H1 (cell line): ENCODE data around the gene MUC5B. TPM values are rescaled to one million over a fixed set of nuclear protein-coding genes. Genes with fewer than 3 reads are reported as not detected.

Experiments used
- CTCF ChIA-PET: fragments of 300-600 bp; sonication (Branson Sonifier 250); formaldehyde crosslinking; loops from one replicate; lab custom pipeline; 2021; ENCODE audit not compliant: partially characterized antibody; lab: Charles Lee
- POLR2A ChIA-PET: fragments of 300-600 bp; sonication (Branson Sonifier 250); formaldehyde crosslinking; loops from one replicate; lab custom pipeline; 2021; ENCODE audit warnings: inconsistent platforms; ENCODE audit not compliant: partially characterized antibody; lab: Charles Lee
- DNase-seq, 2 experiments: peaks; one replicate each; pipeline versions ENCODE4 v3.0.0 to v3.0.0-alpha.2; 2010 to 2022; ENCODE audit warnings: low spot score in 2 of 2, low read depth in 1 of 2, mixed read lengths in 1 of 2
- FAIRE-seq: peaks from 2 replicates; lab custom pipeline; 2011; peaks lifted over from hg19 to GRCh38; lab: Jason Lieb, UNC
- H2AFZ ChIP-seq: 2 replicates; pipeline ENCODE4 v1.8.1; 2012; ENCODE audit warnings: low read length, inconsistent platforms
- H2AK5ac ChIP-seq: 2 replicates; pipeline ENCODE4 v1.6.1; 2013; ENCODE audit warnings: low read depth, low read length
- H2BK120ac ChIP-seq: replicated peaks from 2 replicates; pipeline ENCODE3; 2013; ENCODE audit warnings: low read depth, low read length, inconsistent platforms
- H2BK12ac ChIP-seq: 2 replicates; pipeline ENCODE4 v1.6.1; 2013; ENCODE audit warnings: low read depth, low read length
- H2BK15ac ChIP-seq: 2 replicates; pipeline ENCODE4 v1.6.1; 2013; ENCODE audit warnings: low read length
- H2BK20ac ChIP-seq: 2 replicates; pipeline ENCODE4 v1.6.1; 2013; ENCODE audit warnings: low read length
- H2BK5ac ChIP-seq: 2 replicates; pipeline ENCODE4 v1.6.1; 2013; ENCODE audit warnings: low read depth, low read length
- H3K14ac ChIP-seq: 2 replicates; pipeline ENCODE4 v1.6.1; 2013; ENCODE audit warnings: inconsistent platforms; ENCODE audit not compliant: insufficient read length
- H3K18ac ChIP-seq: 2 replicates; pipeline ENCODE4 v1.6.1; 2013; ENCODE audit warnings: low read length; ENCODE audit errors: extremely low read depth
- H3K23ac ChIP-seq: 2 replicates; pipeline ENCODE4 v1.6.1; 2013; ENCODE audit warnings: inconsistent platforms; ENCODE audit not compliant: insufficient read length
- H3K23me2 ChIP-seq: 2 replicates; pipeline ENCODE4 v1.6.1; 2013; ENCODE audit warnings: low read depth, low read length
- H3K27ac ChIP-seq: 2 replicates; pipeline ENCODE4 v1.6.1; 2011; ENCODE audit warnings: low read depth, low read length, inconsistent platforms
- H3K27me3 ChIP-seq, 4 experiments: replicated peaks in 1 of 4; 1 replicate in 1 of 4; 2 replicates in 3 of 4; pipeline versions ENCODE4 v1.6.1 to v1.8.1; 2011 to 2013; ENCODE audit warnings: low read length in 3 of 4, mild to moderate bottlenecking in 3 of 4, inconsistent platforms in 2 of 4, mixed read lengths in 2 of 4, moderate library complexity in 1 of 4; ENCODE audit not compliant: control insufficient read depth in 3 of 4, insufficient read depth in 3 of 4; ENCODE audit errors: extremely low read depth in 1 of 4
- H3K36me3 ChIP-seq, 4 experiments: 2 replicates each; pipeline versions ENCODE4 v1.6.1 to v1.8.1; 2011 to 2013; ENCODE audit warnings: mild to moderate bottlenecking in 4 of 4, low read length in 3 of 4, moderate library complexity in 2 of 4, control low read depth in 1 of 4, inconsistent platforms in 1 of 4; ENCODE audit not compliant: insufficient read depth in 4 of 4, control insufficient read depth in 2 of 4
- H3K4ac ChIP-seq: replicated peaks from 2 replicates; pipeline ENCODE3; 2013; ENCODE audit warnings: low read length, low read depth, mixed read lengths, inconsistent platforms; ENCODE audit not compliant: insufficient read length
- H3K4me1 ChIP-seq, 4 experiments: replicated peaks in 1 of 4; 1 replicate in 1 of 4; 2 replicates in 3 of 4; pipeline versions ENCODE4 v1.6.1 to v1.8.1; 2011 to 2013; ENCODE audit warnings: low read length in 3 of 4, inconsistent platforms in 2 of 4, mixed read lengths in 1 of 4; ENCODE audit not compliant: insufficient read depth in 4 of 4, control insufficient read depth in 3 of 4
- H3K4me2 ChIP-seq, 2 experiments: 2 replicates each; pipeline versions ENCODE4 v1.6.1 to v1.8.1; 2011 to 2013; ENCODE audit warnings: low read depth in 2 of 2, low read length in 2 of 2, control low read depth in 1 of 2, inconsistent platforms in 1 of 2, mild to moderate bottlenecking in 1 of 2; ENCODE audit not compliant: insufficient read depth in 1 of 2
- H3K4me3 ChIP-seq, 4 experiments: fragments of 200-600, 300-600 bp in 1 of 4; sonication (generic), shearing (Covaris generic), sonication (Bioruptor Twin) in 1 of 4; 2 replicates each; pipeline versions ENCODE4 v1.5.1 to v1.8.1; 2011 to 2016; ENCODE audit warnings: low read length in 4 of 4, low read depth in 3 of 4, control low read depth in 2 of 4, inconsistent platforms in 2 of 4, mild to moderate bottlenecking in 2 of 4, mixed read lengths in 1 of 4, moderate library complexity in 1 of 4; ENCODE audit not compliant: insufficient read depth in 2 of 4; ENCODE audit errors: extremely low read depth in 1 of 4
- H3K56ac ChIP-seq: replicated peaks from 2 replicates; pipeline ENCODE3; 2013; ENCODE audit warnings: low read depth, mild to moderate bottlenecking, mixed read lengths, low read length, inconsistent platforms; ENCODE audit not compliant: insufficient read length
- H3K79me1 ChIP-seq: 2 replicates; pipeline ENCODE4 v1.6.1; 2013; ENCODE audit warnings: low read depth, low read length, control low read depth
- H3K79me2 ChIP-seq, 2 experiments: 2 replicates each; pipeline versions ENCODE4 v1.6.1 to v1.8.1; 2012 to 2013; ENCODE audit warnings: low read length in 2 of 2, mild to moderate bottlenecking in 2 of 2, inconsistent platforms in 1 of 2; ENCODE audit not compliant: insufficient read depth in 2 of 2, control insufficient read depth in 1 of 2
- H3K9ac ChIP-seq, 4 experiments: replicated peaks in 1 of 4; 1 replicate in 1 of 4; 2 replicates in 3 of 4; pipeline versions ENCODE4 v1.6.1 to v1.8.1; 2011 to 2013; ENCODE audit warnings: low read depth in 3 of 4, low read length in 3 of 4, control low read depth in 2 of 4, mild to moderate bottlenecking in 2 of 4, moderate library complexity in 2 of 4, inconsistent platforms in 1 of 4; ENCODE audit errors: extremely low read depth in 1 of 4
- H3K9me3 ChIP-seq, 2 experiments: 2 replicates each; pipeline versions ENCODE4 v1.6.1 to v1.8.1; 2012 to 2013; ENCODE audit warnings: mild to moderate bottlenecking in 2 of 2, moderate library complexity in 2 of 2, control low read depth in 1 of 2, inconsistent platforms in 1 of 2, low read depth in 1 of 2, low read length in 1 of 2, mixed read lengths in 1 of 2; ENCODE audit not compliant: insufficient read depth in 2 of 2
- H4K20me1 ChIP-seq, 2 experiments: replicated peaks in 1 of 2; 2 replicates each; pipeline versions ENCODE3 to v1.8.1; 2011 to 2013; ENCODE audit warnings: inconsistent platforms in 2 of 2, low read length in 2 of 2, mild to moderate bottlenecking in 1 of 2; ENCODE audit not compliant: insufficient read depth in 2 of 2, control insufficient read depth in 1 of 2
- H4K5ac ChIP-seq: 2 replicates; pipeline ENCODE4 v1.6.1; 2013; ENCODE audit warnings: low read length, low read depth, mixed read lengths, inconsistent platforms; ENCODE audit not compliant: insufficient read length
- H4K8ac ChIP-seq: 2 replicates; pipeline ENCODE4 v1.8.0; 2013; ENCODE audit warnings: mild to moderate bottlenecking, moderate library complexity, low read length, inconsistent platforms; ENCODE audit not compliant: insufficient read depth; ENCODE audit errors: extremely low read depth
- H4K91ac ChIP-seq: replicated peaks from 2 replicates; pipeline ENCODE3; 2013; ENCODE audit warnings: low read length, mixed read lengths, inconsistent platforms; ENCODE audit not compliant: insufficient read length
- CTCF ChIP-seq, 3 experiments: IDR thresholded peaks; 1 replicate in 2 of 3; 2 replicates in 1 of 3; pipeline versions ENCODE4 v1.5.1 to v1.6.1; 2011; ENCODE audit warnings: low read length in 3 of 3, mild to moderate bottlenecking in 3 of 3, inconsistent platforms in 2 of 3, low read depth in 1 of 3, moderate library complexity in 1 of 3; ENCODE audit not compliant: insufficient read depth in 1 of 3; ENCODE audit errors: control extremely low read depth in 1 of 3
- FOSL1 ChIP-seq: IDR thresholded peaks from 2 replicates; pipeline ENCODE4 v1.6.1; 2011; ENCODE audit warnings: mild to moderate bottlenecking, low read depth, low read length, moderate library complexity; ENCODE audit not compliant: insufficient read depth
- GABPA ChIP-seq: IDR thresholded peaks from 2 replicates; pipeline ENCODE4 v1.6.1; 2011; ENCODE audit warnings: mild to moderate bottlenecking, low read length, moderate library complexity, borderline replicate concordance; ENCODE audit not compliant: insufficient read depth
- RAD21 ChIP-seq, 2 experiments: IDR thresholded peaks in 1 of 2; conservative IDR thresholded peaks in 1 of 2; 2 replicates each; pipeline ENCODE4 v1.6.1; 2011; ENCODE audit warnings: low read depth in 2 of 2, low read length in 2 of 2, improper control_type of control experiment in 1 of 2, inconsistent platforms in 1 of 2, mild to moderate bottlenecking in 1 of 2, moderate library complexity in 1 of 2
- WGBS, 2 experiments: shearing (Covaris generic) in 1 of 2; methylation state at CpG; one replicate each; pipeline versions ENCODE4 v1.1.6 to v1.1.7; 2013 to 2015; ENCODE audit warnings: low lambda C conversion rate in 2 of 2, mixed read lengths in 2 of 2, inconsistent platforms in 1 of 2, low coverage in 1 of 2, missing lambda C conversion rate in 1 of 2; ENCODE audit not compliant: insufficient replicate concordance in 2 of 2, insufficient coverage in 1 of 2, insufficient read length in 1 of 2; ENCODE audit errors: extremely low coverage in 1 of 2, missing lambda C conversion rate in 1 of 2; 5-methylcytosine and 5-hydroxymethylcytosine counted together
- polyA plus RNA-seq, 7 experiments: library from polyadenylated mRNA; depleted of rRNA in 3 of 7; stranded (reverse) in 5 of 7; unstranded in 2 of 7; fragments of >200 nt in 5 of 7; fragments of 200-250 nt in 2 of 7; gene quantifications; 1 replicate in 5 of 7; 2 replicates in 1 of 7; 4 replicates in 1 of 7; pipeline versions ENCODE4 v1.2.1 to v1.2.3, GENCODE V29; 2011 to 2013; ENCODE audit warnings: missing spikeins in 2 of 7, mixed read lengths in 2 of 7
- total RNA-seq: library from RNA; stranded (reverse); fragmentation: NEBNext Ultra II Directional; extraction: Animal tissue kit (Norgen Biotek cat#: 25700); gene quantifications from 2 replicates; pipeline ENCODE4 v1.2.1, GENCODE V29; 2021

The MUC5B gene
- total and polyA plus RNA-seq, 2 of the 8 experiments (the other 6 are each of a cell fraction or from before 2014, with no cell fraction given), result 0.02 to 0.03 TPM

GRCh38 chr11:1226986-1227550 is 4.2 kb downstream of the MUC5B start:
- Histone ChIP-seq H4K8ac (peak overlapping the region; percentile 25; the same call in 1 of the 2 replicates), H3K18ac (no peak overlapping the region), H3K79me1 (no peaks in the 10 kb centered on the region), H4K91ac (no peak overlapping the region), H3K23me2 (no peaks in the 10 kb centered on the region), H2AK5ac (no peak overlapping the region), H2BK12ac (no peak overlapping the region), H2BK15ac (no peak overlapping the region), H3K36me3 (no peaks in the 10 kb centered on the region), H3K56ac (no peak overlapping the region), H2BK5ac (no peak overlapping the region)
- WGBS, 2 experiments, result 92% methylated on average over 2 of the region's 23 CpGs; no CpG with 5 or more reads in 1 of the 2 experiments
- POLR2A ChIA-PET, result no interaction called here
- peak; percentile 10 to 38; a peak in 2 of 4 replicates for TF ChIP-seq RAD21 (IDR thresholded peaks at IDR 0.05 in 1 of 2, conservative IDR thresholded peaks at IDR 0.05 in 1 of 2; ENCODE audit: low read depth in 2 of 2, low read length in 2 of 2)
- TF ChIP-seq CTCF (IDR thresholded peaks at IDR 0.05; ENCODE audit: control extremely low read depth in 1 of 3, insufficient read depth in 1 of 3, low read depth in 1 of 3, low read length in 3 of 3), result peak in 2 of 3 experiments; percentile 45 to 51; a peak in 3 of 4 replicates
- TF ChIP-seq FOSL1, result no peak
- TF ChIP-seq GABPA, result no peak
- TF ChIP-seq, all 59 proteins: peak for 2
- Histone ChIP-seq H2BK20ac (no peak overlapping the region), H3K79me2 (no peaks in the 10 kb centered on the region), H3K9ac (no peak overlapping the region), H3K4me3 (no peak overlapping the region), H3K27me3 (no peaks in the 10 kb centered on the region), H3K9me3 (no peaks in the 10 kb centered on the region; a peak in 1 of 4 replicates), H2AFZ (no peak overlapping the region), H3K4me2 (no peak overlapping the region), H3K27ac (no peak overlapping the region), H3K23ac (no peak overlapping the region), H4K5ac (no peak overlapping the region), H3K4me1 (peaks cover 0 to 14% (median 5%) of the 10 kb centered on the region in 4 experiments; a peak in 6 of 7 replicates), H3K4ac (no peak overlapping the region), H4K20me1 (peaks cover 0 to 1% of the 10 kb centered on the region in 2 experiments), H3K14ac (no peak overlapping the region), H2BK120ac (no peak overlapping the region)
- peak in 1 of 2 experiments; percentile 61 for DNase-seq
- no peak for FAIRE-seq
- CTCF ChIA-PET, result interaction anchor here (0.7 to 2.1 kb wide), 8 partner anchors 9 to 175 kb away, joined by 3 to 6 read pairs (median 3); no protein-coding TSS in a partner anchor
